ENCODE results near the gene MMP8. TPM values are rescaled to one million over a fixed set of nuclear protein-coding genes. Genes with fewer than 3 reads are reported as not detected.

Gene MMP8
- polyA plus RNA-seq, 3 donors = 0.14 TPM; not detected in 2

GRCh38 chr11:102662607-102663006 lies 62.1 kb downstream of the MMP8 start:
- H3K9me3 Mint-ChIP-seq = no peaks in the 10 kb centered on the region
- no peaks in the 10 kb centered on the region for H3K27me3 ChIP-seq (ENCODE audit: control insufficient read depth in 2 of 2, insufficient read depth in 2 of 2, low read length in 2 of 2)
- no peaks in the 10 kb centered on the region for H3K36me3 Mint-ChIP-seq
- no peak overlapping the region for H3K4me2 ChIP-seq (replicated peaks; ENCODE audit: extremely low read depth, low read length, poor library complexity, severe bottlenecking)
- no peaks in the 10 kb centered on the region for H3K36me3 ChIP-seq (replicated peaks in 1 of 2; ENCODE audit: control insufficient read depth in 1 of 2, insufficient read depth in 2 of 2, low read length in 2 of 2)
- H3K4me3 Mint-ChIP-seq = no peak overlapping the region
- H3K27me3 Mint-ChIP-seq (ENCODE audit: low read depth in 3 of 3) = peaks cover 2 to 5% (median 3%) of the 10 kb centered on the region in 3 donors
- H4K20me1 ChIP-seq (ENCODE audit: insufficient read depth, low read length) = no peaks in the 10 kb centered on the region
- no peak overlapping the region for H3K27ac ChIP-seq (ENCODE audit: low read depth in 1 of 2, low read length in 2 of 2)
- intact Hi-C loops (cut with micrococcal nuclease) = no loop called here
- H3K9ac ChIP-seq (ENCODE audit: insufficient read depth, low read length, poor library complexity, severe bottlenecking) = no peak overlapping the region
- H3K4me1 ChIP-seq (ENCODE audit: control insufficient read depth in 1 of 2, insufficient read depth in 2 of 2, low read length in 2 of 2) = no peaks in the 10 kb centered on the region
- H3K27ac Mint-ChIP-seq = no peak overlapping the region
- no peak for DNase-seq
- no peak overlapping the region for H2AFZ ChIP-seq (ENCODE audit: insufficient read depth, low read depth, low read length, poor library complexity, severe bottlenecking)
- no peak overlapping the region for H3K4me3 ChIP-seq (replicated peaks in 1 of 3; ENCODE audit: low read depth in 2 of 3, low read length in 3 of 3)
- H3K4me1 Mint-ChIP-seq = no peaks in the 10 kb centered on the region
- H3K9me3 ChIP-seq (replicated peaks in 1 of 2; ENCODE audit: control insufficient read depth in 1 of 2, insufficient read depth in 1 of 2, low read length in 2 of 2) = no peaks in the 10 kb centered on the region
- H3K79me2 ChIP-seq (ENCODE audit: insufficient read depth, low read length) = no peaks in the 10 kb centered on the region
- TF ChIP-seq, protein P1, sequence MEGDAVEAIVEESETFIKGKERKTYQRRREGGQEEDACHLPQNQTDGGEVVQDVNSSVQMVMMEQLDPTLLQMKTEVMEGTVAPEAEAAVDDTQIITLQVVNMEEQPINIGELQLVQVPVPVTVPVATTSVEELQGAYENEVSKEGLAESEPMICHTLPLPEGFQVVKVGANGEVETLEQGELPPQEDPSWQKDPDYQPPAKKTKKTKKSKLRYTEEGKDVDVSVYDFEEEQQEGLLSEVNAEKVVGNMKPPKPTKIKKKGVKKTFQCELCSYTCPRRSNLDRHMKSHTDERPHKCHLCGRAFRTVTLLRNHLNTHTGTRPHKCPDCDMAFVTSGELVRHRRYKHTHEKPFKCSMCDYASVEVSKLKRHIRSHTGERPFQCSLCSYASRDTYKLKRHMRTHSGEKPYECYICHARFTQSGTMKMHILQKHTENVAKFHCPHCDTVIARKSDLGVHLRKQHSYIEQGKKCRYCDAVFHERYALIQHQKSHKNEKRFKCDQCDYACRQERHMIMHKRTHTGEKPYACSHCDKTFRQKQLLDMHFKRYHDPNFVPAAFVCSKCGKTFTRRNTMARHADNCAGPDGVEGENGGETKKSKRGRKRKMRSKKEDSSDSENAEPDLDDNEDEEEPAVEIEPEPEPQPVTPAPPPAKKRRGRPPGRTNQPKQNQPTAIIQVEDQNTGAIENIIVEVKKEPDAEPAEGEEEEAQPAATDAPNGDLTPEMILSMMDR (IDR thresholded peaks at IDR 0.05) = no peak

Other genes with a start within 250 kb of the MMP8 start
- gene MMP7, start 194.2 kb downstream of the MMP8 start, polyA plus RNA-seq = not detected
- gene MMP20, start 99.6 kb downstream of the MMP8 start, polyA plus RNA-seq = not detected
- not detected for gene MMP27, start 19.2 kb downstream of the MMP8 start, polyA plus RNA-seq
- gene MMP10, start 55.7 kb upstream of the MMP8 start, polyA plus RNA-seq = not detected
- gene MMP1, start 73.2 kb upstream of the MMP8 start, polyA plus RNA-seq = not detected
- not detected for gene MMP3, start 118.7 kb upstream of the MMP8 start, polyA plus RNA-seq
- gene MMP12, start 150.0 kb upstream of the MMP8 start, polyA plus RNA-seq = not detected
- gene MMP13, start 230.8 kb upstream of the MMP8 start, polyA plus RNA-seq = not detected